Measurements from ENCODE around the gene KCNJ8.

- TF ChIP-seq CTCF (IDR thresholded peaks at IDR 0.05) (no peak), EP300 (IDR thresholded peaks at IDR 0.05) (no peak), POLR2AphosphoS5 (IDR thresholded peaks at IDR 0.05) (no peak)
Measured at GRCh38 chr12:21715386-21715785, 59.1 kb downstream of the KCNJ8 start.
